IMR-90 (cell line): ENCODE results near the gene SDK1. TPM values are rescaled to one million over a fixed set of nuclear protein-coding genes. Genes with fewer than 3 reads are reported as not detected.

Experiments used
- ATAC-seq: fragments of 200-7000 bp; cut with Tn5 transposase; 2 replicates; pipeline ENCODE4 v1.9.1; 2020; ENCODE audit warnings: low read depth, mild to moderate bottlenecking, moderate library complexity
- BruUV-seq: library from RNA; stranded (reverse); fragments of 400-500 nt; replicated peaks from 2 replicates; lab custom pipeline; 2021; lab: Mats Ljungman, UMichigan
- CTCF ChIA-PET: fragments of 300-600 bp; formaldehyde crosslinking; extraction: SDS; loops from one replicate; lab custom pipeline; 2021; ENCODE audit warnings: antibody characterized with exemption; lab: Yijun Ruan, JAX
- POLR2A ChIA-PET: fragments of 300-600 bp; sonication (Branson Sonifier 250); formaldehyde crosslinking; loops from one replicate; lab custom pipeline; 2022; ENCODE audit warnings: antibody characterized with exemption; ENCODE audit not compliant: unreplicated experiment; lab: Charles Lee
- DNase-seq: peaks from one replicate; pipeline ENCODE4 v3.0.0; 2013
- H2AFZ ChIP-seq: replicated peaks from 2 replicates; pipeline ENCODE3; 2013; ENCODE audit warnings: low read length, mild to moderate bottlenecking; ENCODE audit not compliant: poor library complexity
- H2AK5ac ChIP-seq: 2 replicates; pipeline ENCODE4 v1.6.1; 2013; ENCODE audit warnings: low read depth, low read length, inconsistent platforms
- H2AK9ac ChIP-seq: replicated peaks from 2 replicates; pipeline ENCODE3; 2013; ENCODE audit warnings: mild to moderate bottlenecking, low read depth, low read length, moderate library complexity; ENCODE audit not compliant: poor library complexity
- H2BK120ac ChIP-seq: 2 replicates; pipeline ENCODE4 v1.6.1; 2013; ENCODE audit warnings: low read depth, low read length, inconsistent platforms
- H2BK15ac ChIP-seq: 3 replicates; pipeline ENCODE4 v1.6.1; 2013; ENCODE audit warnings: low read depth, low read length, inconsistent platforms
- H2BK20ac ChIP-seq: 2 replicates; pipeline ENCODE4 v1.6.1; 2013; ENCODE audit warnings: low read depth, mild to moderate bottlenecking, inconsistent platforms, low read length, moderate library complexity
- H2BK5ac ChIP-seq: 2 replicates; pipeline ENCODE4 v1.6.1; 2013; ENCODE audit warnings: mild to moderate bottlenecking, low read depth, low read length, inconsistent platforms; ENCODE audit not compliant: poor library complexity, severe bottlenecking
- H3K14ac ChIP-seq: replicated peaks from 2 replicates; pipeline ENCODE4 v1.6.1; 2013; ENCODE audit warnings: low read depth, low read length, inconsistent platforms
- H3K18ac ChIP-seq: 2 replicates; pipeline ENCODE4 v1.6.1; 2013; ENCODE audit warnings: low read depth, low read length, control low read depth
- H3K23ac ChIP-seq: 2 replicates; pipeline ENCODE4 v1.6.1; 2013; ENCODE audit warnings: low read depth, low read length, inconsistent platforms
- H3K27ac ChIP-seq: 2 replicates; pipeline ENCODE4 v1.5.1; 2013; ENCODE audit warnings: mild to moderate bottlenecking, control low read depth, low read length; ENCODE audit not compliant: insufficient read depth
- H3K27me3 ChIP-seq: 2 replicates; pipeline ENCODE4 v1.6.1; 2013; ENCODE audit warnings: low read length; ENCODE audit not compliant: control insufficient read depth, insufficient read depth
- H3K36me3 ChIP-seq: 2 replicates; pipeline ENCODE4 v1.6.1; 2013; ENCODE audit warnings: low read length, mixed read lengths; ENCODE audit not compliant: control insufficient read depth, insufficient read depth
- H3K4ac ChIP-seq: 2 replicates; pipeline ENCODE4 v1.6.1; 2013; ENCODE audit warnings: low read depth, low read length, inconsistent platforms
- H3K4me1 ChIP-seq: 2 replicates; pipeline ENCODE4 v1.6.1; 2013; ENCODE audit warnings: low read length, mixed read lengths; ENCODE audit not compliant: control insufficient read depth, insufficient read depth
- H3K4me2 ChIP-seq: 2 replicates; pipeline ENCODE4 v1.6.1; 2013; ENCODE audit warnings: low read depth, mild to moderate bottlenecking, control low read depth, low read length, moderate library complexity
- H3K4me3 ChIP-seq: 2 replicates; pipeline ENCODE4 v1.5.1; 2013; ENCODE audit warnings: low read depth, mild to moderate bottlenecking, control low read depth, low read length, moderate library complexity; ENCODE audit not compliant: insufficient read depth
- H3K56ac ChIP-seq: 2 replicates; pipeline ENCODE4 v1.6.1; 2013; ENCODE audit warnings: low read length, inconsistent platforms; ENCODE audit not compliant: insufficient read depth; ENCODE audit errors: extremely low read depth
- H3K79me1 ChIP-seq, 2 experiments: 2 replicates each; pipeline ENCODE4 v1.6.1; 2013; ENCODE audit warnings: low read length in 2 of 2, inconsistent platforms in 1 of 2, low read depth in 1 of 2
- H3K9ac ChIP-seq: 2 replicates; pipeline ENCODE4 v1.6.1; 2013; ENCODE audit warnings: low read depth, low read length, control low read depth
- H3K9me1 ChIP-seq: 2 replicates; pipeline ENCODE4 v1.6.1; 2013; ENCODE audit warnings: low read length, inconsistent platforms; ENCODE audit not compliant: insufficient read depth
- H3K9me3 ChIP-seq: 2 replicates; pipeline ENCODE4 v1.6.1; 2013; ENCODE audit warnings: low read length; ENCODE audit not compliant: control insufficient read depth, insufficient read depth
- H4K20me1 ChIP-seq: 2 replicates; pipeline ENCODE4 v1.6.1; 2013; ENCODE audit warnings: low read length, inconsistent platforms; ENCODE audit not compliant: insufficient read depth
- H4K5ac ChIP-seq: 2 replicates; pipeline ENCODE4 v1.6.1; 2013; ENCODE audit warnings: mild to moderate bottlenecking, low read depth, low read length, control low read depth
- H4K8ac ChIP-seq, 2 experiments: 2 replicates each; pipeline ENCODE4 v1.6.1; 2013; ENCODE audit warnings: low read depth in 2 of 2, low read length in 2 of 2, control low read depth in 1 of 2, inconsistent platforms in 1 of 2
- H4K91ac ChIP-seq: 2 replicates; pipeline ENCODE4 v1.6.1; 2013; ENCODE audit warnings: low read depth, low read length, inconsistent platforms; ENCODE audit not compliant: insufficient read depth
- BHLHE40 ChIP-seq: fragments of 150-350 bp; IDR thresholded peaks from 2 replicates; pipeline ENCODE4 v1.6.1; 2016; ENCODE audit warnings: mild to moderate bottlenecking, low read depth, low read length
- CEBPB ChIP-seq: IDR thresholded peaks from 2 replicates; pipeline ENCODE4 v1.6.1; 2012; ENCODE audit warnings: low read depth, low read length, improper control_type of control experiment
- CHD1 ChIP-seq: IDR thresholded peaks from 2 replicates; pipeline ENCODE4 v1.6.1; 2012; ENCODE audit warnings: low read depth, low read length, improper control_type of control experiment
- FOS ChIP-seq: fragments of 150-350 bp; IDR thresholded peaks from 2 replicates; pipeline ENCODE4 v1.6.1; 2016; ENCODE audit warnings: low read depth, low read length
- MAFK ChIP-seq: IDR thresholded peaks from 2 replicates; pipeline ENCODE4 v1.6.1; 2012; ENCODE audit warnings: low read depth, low read length, improper control_type of control experiment
- MAZ ChIP-seq: IDR thresholded peaks from 2 replicates; pipeline ENCODE4 v1.6.1; 2012; ENCODE audit warnings: low read depth, mild to moderate bottlenecking, low read length, improper control_type of control experiment, moderate library complexity, borderline replicate concordance
- MXI1 ChIP-seq: IDR thresholded peaks from 2 replicates; pipeline ENCODE4 v1.6.1; 2012; ENCODE audit warnings: low read depth, mild to moderate bottlenecking, low read length, moderate library complexity, borderline replicate concordance
- NFE2L2 ChIP-seq: fragments of 150-350 bp; IDR thresholded peaks from 2 replicates; pipeline ENCODE4 v1.6.1; 2016; ENCODE audit warnings: low read depth, mild to moderate bottlenecking, low read length
- POLR2A ChIP-seq: IDR thresholded peaks from 2 replicates; pipeline ENCODE4 v1.6.1; 2012; ENCODE audit warnings: mild to moderate bottlenecking, low read depth, low read length
- RAD21 ChIP-seq: IDR thresholded peaks from 2 replicates; pipeline ENCODE4 v1.6.1; 2012; ENCODE audit warnings: low read length, improper control_type of control experiment
- RCOR1 ChIP-seq: IDR thresholded peaks from 2 replicates; pipeline ENCODE4 v1.6.1; 2012; ENCODE audit warnings: mild to moderate bottlenecking, low read length, improper control_type of control experiment; ENCODE audit not compliant: insufficient replicate concordance
- RFX5 ChIP-seq: IDR thresholded peaks from 2 replicates; pipeline ENCODE4 v1.8.0; 2012; ENCODE audit warnings: low read depth, mild to moderate bottlenecking, low read length, moderate library complexity
- SMC3 ChIP-seq: fragments of 150-350 bp; IDR thresholded peaks from 2 replicates; pipeline ENCODE4 v1.6.1; 2016; ENCODE audit warnings: low read depth, mild to moderate bottlenecking, antibody characterized with exemption, low read length, moderate library complexity
- WGBS, 2 experiments: methylation state at CpG; one replicate each; pipeline versions ENCODE4 v1.1.5 to v1.1.7; 2013; ENCODE audit warnings: missing lambda C conversion rate in 2 of 2; ENCODE audit not compliant: insufficient read length in 1 of 2; ENCODE audit errors: extremely low coverage in 2 of 2; 5-methylcytosine and 5-hydroxymethylcytosine counted together
- dilution Hi-C: fragments of 300-500 bp; cut with HindIII; formaldehyde crosslinking; loops from one replicate; pipeline ENCODE4 v1.14.3; 2018; ENCODE audit warnings: low sequenced_read_pairs; ENCODE audit not compliant: unreplicated experiment
- in situ Hi-C: fragments of 300-500 bp; cut with MboI; formaldehyde crosslinking; loops from 3 replicates; pipeline ENCODE4 v1.14.3; 2019; ENCODE audit warnings: low sequenced_read_pairs, inconsistent platforms, mixed read lengths
- intact Hi-C: fragments of 100-400 bp; cut with micrococcal nuclease; formaldehyde crosslinking; loops from 2 replicates; pipeline ENCODE4 v1.10.0; 2022
- polyA plus RNA-seq, 3 experiments: library from polyadenylated mRNA; depleted of rRNA; stranded (reverse); fragments of >200 nt; gene quantifications; 2 replicates each; pipeline ENCODE4 v1.2.3, GENCODE V29; 2012; ENCODE audit warnings: low replicate concordance in 1 of 3
- total RNA-seq: library from RNA; depleted of rRNA; stranded (reverse); fragments of >200 nt; gene quantifications from 2 replicates; pipeline ENCODE4 v1.2.3, GENCODE V29; 2012
- TF ChIP-seq, protein P1 (sequence below): fragments of 150-350 bp; IDR thresholded peaks from 2 replicates; pipeline ENCODE4 v1.6.1; 2017; ENCODE audit warnings: mild to moderate bottlenecking, antibody characterized with exemption, low read length, low read depth
- TF ChIP-seq, protein P2 (sequence below): conservative IDR thresholded peaks from 2 replicates; pipeline ENCODE4 v1.5.1; 2012; ENCODE audit warnings: mild to moderate bottlenecking, low read depth, low read length, improper control_type of control experiment
- TF ChIP-seq, protein P3 (sequence below): fragments of 150-350 bp; IDR thresholded peaks from 2 replicates; pipeline ENCODE4 v1.6.1; 2016; ENCODE audit warnings: low read depth, mild to moderate bottlenecking, low read length, moderate library complexity, borderline replicate concordance

SDK1 gene
- total and polyA plus RNA-seq, 2 of the 4 experiments (the other 2 are of a cell fraction): 1.5 to 1.6 TPM

DNA sequence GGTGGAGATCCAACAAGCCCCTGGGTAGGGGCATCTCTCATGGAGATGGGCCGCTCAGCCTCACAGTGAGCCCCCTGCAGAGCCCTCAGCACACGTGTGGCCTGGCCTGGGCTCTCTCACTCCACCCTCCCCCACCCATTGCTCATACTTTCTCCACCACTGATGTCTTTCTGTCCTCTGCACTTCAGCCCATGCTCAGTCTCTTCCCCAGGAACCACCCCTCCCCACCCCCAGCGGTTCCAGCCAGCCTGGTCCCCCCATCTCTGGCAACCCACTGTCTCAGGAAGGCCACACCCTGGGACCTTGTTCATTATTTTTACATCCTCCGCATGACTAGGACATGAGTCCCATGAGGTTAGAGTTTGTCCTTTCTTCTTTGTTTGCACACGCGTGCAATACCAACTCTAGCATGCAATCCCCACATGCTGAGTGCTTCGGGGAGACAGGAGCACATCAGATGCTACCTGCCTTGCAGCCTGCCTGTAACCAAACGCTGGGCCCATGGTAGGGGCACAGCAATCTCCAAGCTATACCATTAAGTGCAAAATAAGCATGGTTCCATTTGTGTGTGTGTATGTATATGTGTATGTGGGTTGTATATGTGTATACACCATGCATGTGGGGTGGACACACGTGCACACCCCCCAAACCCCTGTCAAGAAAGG lies 972.6 kb downstream of the SDK1 start:
- Histone ChIP-seq H3K23ac (no peak overlapping the region), H2AK9ac (no peak overlapping the region), H4K20me1 (no peaks in the 10 kb centered on the region), H3K4me2 (no peak overlapping the region), H3K27me3 (no peaks in the 10 kb centered on the region), H3K79me1 (no peaks in the 10 kb centered on the region), H3K14ac (no peak overlapping the region), H3K9me3 (peaks cover 26% of the 10 kb centered on the region), H2BK15ac (no peak overlapping the region), H3K4ac (no peak overlapping the region), H2BK120ac (no peak overlapping the region), H3K9ac (no peak overlapping the region), H4K8ac (no peak overlapping the region), H3K9me1 (no peaks in the 10 kb centered on the region), H2AK5ac (no peak overlapping the region), H4K91ac (no peak overlapping the region), H3K18ac (no peak overlapping the region), H2BK20ac (no peak overlapping the region), H2AFZ (no peak overlapping the region), H3K4me1 (no peaks in the 10 kb centered on the region), H3K27ac (no peak overlapping the region), H3K4me3 (no peak overlapping the region), H3K36me3 (no peaks in the 10 kb centered on the region), H2BK5ac (no peak overlapping the region), H4K5ac (no peak overlapping the region), H3K56ac (no peak overlapping the region)
- no TSS peak for BruUV-seq
- intact Hi-C loops: no loop called here
- ChIA-PET CTCF (no interaction called here), POLR2A (no interaction called here)
- no peak for ATAC-seq
- WGBS, 2 experiments: 83% methylated on average over 1 of the region's 9 CpGs; no CpG with 5 or more reads in 1 of the 2 experiments
- no peak for DNase-seq
- TF ChIP-seq RCOR1 (no peak), MAZ (no peak), NFE2L2 (no peak), POLR2A (no peak), FOS (no peak), SMC3 (no peak), BHLHE40 (no peak), CEBPB (no peak), RAD21 (no peak), MAFK (no peak), CHD1 (no peak), MXI1 (no peak), RFX5 (no peak)
- TF ChIP-seq, protein P1, sequence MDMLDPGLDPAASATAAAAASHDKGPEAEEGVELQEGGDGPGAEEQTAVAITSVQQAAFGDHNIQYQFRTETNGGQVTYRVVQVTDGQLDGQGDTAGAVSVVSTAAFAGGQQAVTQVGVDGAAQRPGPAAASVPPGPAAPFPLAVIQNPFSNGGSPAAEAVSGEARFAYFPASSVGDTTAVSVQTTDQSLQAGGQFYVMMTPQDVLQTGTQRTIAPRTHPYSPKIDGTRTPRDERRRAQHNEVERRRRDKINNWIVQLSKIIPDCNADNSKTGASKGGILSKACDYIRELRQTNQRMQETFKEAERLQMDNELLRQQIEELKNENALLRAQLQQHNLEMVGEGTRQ: no peak
- TF ChIP-seq, protein P2, sequence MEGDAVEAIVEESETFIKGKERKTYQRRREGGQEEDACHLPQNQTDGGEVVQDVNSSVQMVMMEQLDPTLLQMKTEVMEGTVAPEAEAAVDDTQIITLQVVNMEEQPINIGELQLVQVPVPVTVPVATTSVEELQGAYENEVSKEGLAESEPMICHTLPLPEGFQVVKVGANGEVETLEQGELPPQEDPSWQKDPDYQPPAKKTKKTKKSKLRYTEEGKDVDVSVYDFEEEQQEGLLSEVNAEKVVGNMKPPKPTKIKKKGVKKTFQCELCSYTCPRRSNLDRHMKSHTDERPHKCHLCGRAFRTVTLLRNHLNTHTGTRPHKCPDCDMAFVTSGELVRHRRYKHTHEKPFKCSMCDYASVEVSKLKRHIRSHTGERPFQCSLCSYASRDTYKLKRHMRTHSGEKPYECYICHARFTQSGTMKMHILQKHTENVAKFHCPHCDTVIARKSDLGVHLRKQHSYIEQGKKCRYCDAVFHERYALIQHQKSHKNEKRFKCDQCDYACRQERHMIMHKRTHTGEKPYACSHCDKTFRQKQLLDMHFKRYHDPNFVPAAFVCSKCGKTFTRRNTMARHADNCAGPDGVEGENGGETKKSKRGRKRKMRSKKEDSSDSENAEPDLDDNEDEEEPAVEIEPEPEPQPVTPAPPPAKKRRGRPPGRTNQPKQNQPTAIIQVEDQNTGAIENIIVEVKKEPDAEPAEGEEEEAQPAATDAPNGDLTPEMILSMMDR: no peak
- TF ChIP-seq, protein P3, sequence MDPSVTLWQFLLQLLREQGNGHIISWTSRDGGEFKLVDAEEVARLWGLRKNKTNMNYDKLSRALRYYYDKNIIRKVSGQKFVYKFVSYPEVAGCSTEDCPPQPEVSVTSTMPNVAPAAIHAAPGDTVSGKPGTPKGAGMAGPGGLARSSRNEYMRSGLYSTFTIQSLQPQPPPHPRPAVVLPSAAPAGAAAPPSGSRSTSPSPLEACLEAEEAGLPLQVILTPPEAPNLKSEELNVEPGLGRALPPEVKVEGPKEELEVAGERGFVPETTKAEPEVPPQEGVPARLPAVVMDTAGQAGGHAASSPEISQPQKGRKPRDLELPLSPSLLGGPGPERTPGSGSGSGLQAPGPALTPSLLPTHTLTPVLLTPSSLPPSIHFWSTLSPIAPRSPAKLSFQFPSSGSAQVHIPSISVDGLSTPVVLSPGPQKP: no peak
- dilution Hi-C loops: no loop called here
- in situ Hi-C loops: no loop called here
